HEK293 (cell line): ENCODE data around the gene TMOD4.

ENCODE experiments used
- CTCF ChIA-PET: fragments of 350-600 bp; formaldehyde crosslinking; extraction: SDS; loops from one replicate; lab custom pipeline; 2021; ENCODE audit warnings: antibody characterized with exemption; lab: Yijun Ruan, JAX
- POLR2A ChIA-PET: fragments of 300-600 bp; formaldehyde crosslinking; extraction: SDS; loops from one replicate; lab custom pipeline; 2020; ENCODE audit warnings: antibody characterized with exemption, inconsistent platforms; lab: Yijun Ruan, JAX
- H3K27ac ChIP-seq: fragments of 200-500 bp; sonication (Bioruptor generic); 2 replicates; pipeline ENCODE4 v1.5.1; 2014; ENCODE audit warnings: low read depth, low read length, control low read depth, inconsistent platforms; ENCODE audit errors: extremely low read depth
- H3K36me3 ChIP-seq, 2 experiments: fragments of 200-500 bp in 1 of 2; sonication (Bioruptor generic) in 1 of 2; 1 replicate in 1 of 2; 2 replicates in 1 of 2; pipeline ENCODE4 v1.5.1; 2014 to 2017; ENCODE audit warnings: inconsistent platforms in 2 of 2, low read length in 2 of 2; ENCODE audit not compliant: control insufficient read depth in 2 of 2, insufficient read depth in 1 of 2
- H3K4me1 ChIP-seq: fragments of 200-500 bp; sonication (Bioruptor generic); 2 replicates; pipeline ENCODE4 v1.5.1; 2014; ENCODE audit warnings: mild to moderate bottlenecking, low read length, inconsistent platforms; ENCODE audit not compliant: control insufficient read depth, insufficient read depth
- H3K4me3 ChIP-seq: 2 replicates; pipeline ENCODE4 v1.5.1; 2011; ENCODE audit warnings: low read depth, mild to moderate bottlenecking, control low read depth, low read length, moderate library complexity
- H3K9me3 ChIP-seq: fragments of 200-500 bp; sonication (Bioruptor generic); 2 replicates; pipeline ENCODE4 v1.5.1; 2014; ENCODE audit warnings: low read depth, low read length, inconsistent platforms; ENCODE audit not compliant: control insufficient read depth, insufficient read depth
- FEZF1 ChIP-seq: fragments of 450-650 bp; formaldehyde crosslinking; IDR thresholded peaks from 2 replicates; pipeline ENCODE4 v1.5.1; 2016; ENCODE audit warnings: missing biosample characterization, missing genetic modification characterization
- MYNN ChIP-seq: fragments of 450-650 bp; formaldehyde crosslinking; IDR thresholded peaks from 2 replicates; pipeline ENCODE4 v1.5.1; 2016; ENCODE audit warnings: missing biosample characterization, missing genetic modification characterization, borderline replicate concordance
- MZF1 ChIP-seq: fragments of 450-650 bp; formaldehyde crosslinking; IDR thresholded peaks from 2 replicates; pipeline ENCODE4 v1.5.1; 2017; ENCODE audit warnings: missing biosample characterization, missing genetic modification characterization, borderline replicate concordance
- ZBTB48 ChIP-seq: fragments of 450-650 bp; formaldehyde crosslinking; IDR thresholded peaks from 2 replicates; pipeline ENCODE4 v1.5.1; 2016; ENCODE audit warnings: missing biosample characterization, missing genetic modification characterization
- ZNF292 ChIP-seq: fragments of 450-650 bp; formaldehyde crosslinking; IDR thresholded peaks from 2 replicates; pipeline ENCODE4 v1.5.1; 2016; ENCODE audit warnings: low read depth, missing biosample characterization, missing genetic modification characterization, borderline replicate concordance
- ZNF311 ChIP-seq: fragments of 450-650 bp; formaldehyde crosslinking; IDR thresholded peaks from 2 replicates; pipeline ENCODE4 v1.5.1; 2017; ENCODE audit warnings: missing biosample characterization, missing genetic modification characterization, borderline replicate concordance
- ZNF391 ChIP-seq: fragments of 450-650 bp; formaldehyde crosslinking; IDR thresholded peaks from 2 replicates; pipeline ENCODE4 v1.5.1; 2016; ENCODE audit warnings: low read depth, missing biosample characterization, missing genetic modification characterization, borderline replicate concordance
- ZNF549 ChIP-seq: fragments of 450-650 bp; IDR thresholded peaks from 2 replicates; pipeline ENCODE4 v1.5.1; 2018; ENCODE audit warnings: missing biosample characterization, missing genetic modification characterization, mild to moderate bottlenecking, inconsistent platforms, moderate library complexity
- ZNF558 ChIP-seq: fragments of 450-650 bp; formaldehyde crosslinking; IDR thresholded peaks from 2 replicates; pipeline ENCODE4 v1.5.1; 2016; ENCODE audit warnings: missing biosample characterization, missing genetic modification characterization
- ZNF600 ChIP-seq: fragments of 450-650 bp; formaldehyde crosslinking; IDR thresholded peaks from 2 replicates; pipeline ENCODE4 v1.5.1; 2016; ENCODE audit warnings: missing biosample characterization, missing genetic modification characterization
- ZNF670 ChIP-seq: fragments of 450-650 bp; formaldehyde crosslinking; IDR thresholded peaks from 2 replicates; pipeline ENCODE4 v1.5.1; 2016; ENCODE audit warnings: missing biosample characterization, missing genetic modification characterization, low read depth
- ZNF830 ChIP-seq: fragments of 450-650 bp; IDR thresholded peaks from 2 replicates; pipeline ENCODE4 v1.5.0; 2018; ENCODE audit warnings: missing biosample characterization, missing genetic modification characterization, low read depth, mild to moderate bottlenecking, moderate library complexity
- ZNF837 ChIP-seq: fragments of 450-650 bp; formaldehyde crosslinking; IDR thresholded peaks from 2 replicates; pipeline ENCODE4 v1.5.1; 2016; ENCODE audit warnings: missing biosample characterization, missing genetic modification characterization
- TF ChIP-seq, protein P1 (sequence below): fragments of 450-650 bp; formaldehyde crosslinking; IDR thresholded peaks from 2 replicates; pipeline ENCODE4 v1.5.1; 2017; ENCODE audit warnings: missing biosample characterization, missing genetic modification characterization
- TF ChIP-seq, protein P2 (sequence below): fragments of 450-650 bp; formaldehyde crosslinking; IDR thresholded peaks from 2 replicates; pipeline ENCODE4 v1.5.1; 2016; ENCODE audit warnings: missing biosample characterization, missing genetic modification characterization

TMOD4 gene

DNA sequence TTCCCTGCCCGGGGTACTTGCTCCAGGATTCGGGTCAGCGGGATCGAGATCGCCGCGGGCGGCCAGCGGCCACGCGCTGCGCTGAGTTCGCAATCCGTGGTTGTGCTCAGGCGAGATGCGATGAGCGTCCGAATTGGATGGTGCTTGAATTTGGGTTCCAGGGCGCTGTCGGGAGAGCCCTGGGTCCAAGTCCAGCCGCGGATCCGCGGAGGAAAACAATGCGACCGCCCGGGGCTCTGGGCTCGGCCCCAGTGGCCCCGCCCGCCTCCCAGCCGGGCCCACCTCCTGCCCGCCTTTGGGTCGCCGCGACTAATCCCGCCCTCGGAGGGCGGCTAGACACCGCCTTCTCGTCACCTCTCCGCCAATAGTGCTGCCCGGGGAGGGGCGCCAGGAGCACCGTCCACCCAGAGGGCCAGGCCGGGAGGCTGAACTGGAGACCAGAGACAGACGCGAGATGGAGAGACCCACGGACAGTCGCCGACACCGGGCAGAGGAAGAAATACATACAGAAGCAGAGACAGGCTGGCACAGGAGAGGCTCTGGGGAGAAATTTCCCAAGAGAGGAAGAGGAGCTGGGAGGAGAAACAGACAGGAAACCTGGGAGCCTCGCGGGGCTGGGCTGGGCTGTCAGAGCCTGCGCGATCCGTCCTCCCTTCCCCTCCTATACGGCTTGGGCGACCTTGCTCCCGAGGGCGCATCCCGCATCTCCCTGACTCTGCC lies 29.2 kb downstream of the TMOD4 start, which contains the start of gene SEMA6C (continued):
- TF ChIP-seq, protein P1, sequence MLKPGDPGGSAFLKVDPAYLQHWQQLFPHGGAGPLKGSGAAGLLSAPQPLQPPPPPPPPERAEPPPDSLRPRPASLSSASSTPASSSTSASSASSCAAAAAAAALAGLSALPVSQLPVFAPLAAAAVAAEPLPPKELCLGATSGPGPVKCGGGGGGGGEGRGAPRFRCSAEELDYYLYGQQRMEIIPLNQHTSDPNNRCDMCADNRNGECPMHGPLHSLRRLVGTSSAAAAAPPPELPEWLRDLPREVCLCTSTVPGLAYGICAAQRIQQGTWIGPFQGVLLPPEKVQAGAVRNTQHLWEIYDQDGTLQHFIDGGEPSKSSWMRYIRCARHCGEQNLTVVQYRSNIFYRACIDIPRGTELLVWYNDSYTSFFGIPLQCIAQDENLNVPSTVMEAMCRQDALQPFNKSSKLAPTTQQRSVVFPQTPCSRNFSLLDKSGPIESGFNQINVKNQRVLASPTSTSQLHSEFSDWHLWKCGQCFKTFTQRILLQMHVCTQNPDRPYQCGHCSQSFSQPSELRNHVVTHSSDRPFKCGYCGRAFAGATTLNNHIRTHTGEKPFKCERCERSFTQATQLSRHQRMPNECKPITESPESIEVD: no peak
- TF ChIP-seq ZNF830 (tag by site-specific recombination) (no peak), MZF1 (tag by site-specific recombination) (no peak), ZNF558 (tag by site-specific recombination) (no peak), MYNN (no peak), ZNF311 (tag by site-specific recombination) (no peak), ZNF837 (no peak), ZNF670 (tag by site-specific recombination) (no peak), ZNF549 (no peak)
- TF ChIP-seq, protein P2, sequence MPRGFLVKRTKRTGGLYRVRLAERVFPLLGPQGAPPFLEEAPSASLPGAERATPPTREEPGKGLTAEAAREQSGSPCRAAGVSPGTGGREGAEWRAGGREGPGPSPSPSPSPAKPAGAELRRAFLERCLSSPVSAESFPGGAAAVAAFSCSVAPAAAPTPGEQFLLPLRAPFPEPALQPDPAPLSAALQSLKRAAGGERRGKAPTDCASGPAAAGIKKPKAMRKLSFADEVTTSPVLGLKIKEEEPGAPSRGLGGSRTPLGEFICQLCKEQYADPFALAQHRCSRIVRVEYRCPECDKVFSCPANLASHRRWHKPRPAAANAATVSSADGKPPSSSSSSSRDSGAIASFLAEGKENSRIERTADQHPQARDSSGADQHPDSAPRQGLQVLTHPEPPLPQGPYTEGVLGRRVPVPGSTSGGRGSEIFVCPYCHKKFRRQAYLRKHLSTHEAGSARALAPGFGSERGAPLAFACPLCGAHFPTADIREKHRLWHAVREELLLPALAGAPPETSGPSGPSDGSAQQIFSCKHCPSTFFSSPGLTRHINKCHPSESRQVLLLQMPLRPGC (tag by site-specific recombination): no peak

DNA sequence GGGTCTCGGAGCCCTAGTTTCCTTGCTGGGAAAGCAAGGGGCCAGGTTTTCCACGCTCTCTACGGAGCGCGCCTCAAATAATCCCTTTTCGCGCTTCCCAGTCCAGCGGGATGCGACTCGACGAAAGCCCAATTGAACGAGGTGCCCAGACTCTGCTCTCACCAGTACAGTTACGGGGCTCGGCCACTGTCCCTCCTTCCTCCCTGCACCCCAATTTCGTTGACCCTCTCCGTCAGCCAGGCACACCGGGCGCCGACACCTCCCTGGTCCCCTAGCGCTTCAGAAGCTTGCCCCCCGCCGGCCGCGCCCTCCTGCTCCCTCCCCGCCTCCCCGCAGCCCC lies 29.7 kb downstream of the TMOD4 start:
- TF ChIP-seq ZBTB48 (tag by site-specific recombination) (0 out of 2 replicates have a peak, but pooled peaks have one; percentile 36), ZNF391 (no peak), FEZF1 (no peak)
- CTCF ChIA-PET: interaction anchor here (1.6 kb wide), 1 partner anchor 46 kb away, joined by 7 read pairs; no protein-coding TSS in a partner anchor

DNA sequence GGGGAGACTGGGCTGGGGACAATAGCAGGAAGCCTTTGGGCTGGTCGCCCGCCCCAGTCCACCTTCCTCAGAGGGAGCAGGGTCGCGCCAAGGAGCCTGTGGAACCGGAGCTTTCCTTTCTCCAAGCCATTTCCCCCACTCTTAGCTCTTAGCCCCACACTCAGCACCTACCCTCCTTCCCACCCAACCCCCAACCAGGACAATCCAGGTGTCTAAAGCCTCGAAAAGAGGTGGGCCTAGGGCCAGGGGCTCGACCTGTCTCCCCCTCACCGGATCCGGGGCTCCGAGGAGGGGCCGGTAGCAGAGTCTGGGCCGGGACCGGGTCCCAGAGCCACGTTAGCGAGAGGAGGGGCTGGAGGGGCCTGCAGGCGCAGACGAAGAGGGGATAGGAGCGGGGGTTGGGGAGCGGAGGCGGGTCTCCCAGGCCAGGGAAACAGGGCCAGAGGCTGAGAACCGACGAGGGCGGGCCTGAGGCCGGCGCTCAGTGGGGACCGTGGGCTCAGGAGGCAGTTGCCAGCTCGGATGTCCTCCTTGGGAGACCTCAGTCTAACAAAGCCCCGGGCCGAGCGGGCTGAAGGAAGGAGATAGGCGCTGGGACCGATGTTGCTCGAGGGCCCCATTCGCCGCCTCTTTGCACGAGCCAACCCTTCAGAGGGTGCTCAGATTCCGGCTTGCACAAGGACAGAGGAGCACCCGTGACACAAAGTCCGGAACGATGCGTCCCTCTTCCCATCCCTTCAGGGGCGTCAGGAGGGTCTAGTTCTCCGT lies 30.3 kb downstream of the TMOD4 start:
- H3K27ac ChIP-seq: no peak overlapping the region
- TF ChIP-seq ZNF600 (0 out of 2 replicates have a peak, but pooled peaks have one; percentile 50), ZNF292 (tag by site-specific recombination) (no peak)
- TF ChIP-seq, all 188 proteins: peak for 1
- Histone ChIP-seq H3K9me3 (no peaks in the 10 kb centered on the region), H3K4me3 (no peak overlapping the region), H3K4me1 (peaks cover 3% of the 10 kb centered on the region; the same call in 1 of the 2 replicates), H3K36me3 (peaks cover 0 to 5% of the 10 kb centered on the region in 2 experiments; a peak in 1 of 3 replicates)
- POLR2A ChIA-PET: no interaction called here
- CTCF ChIA-PET: interaction anchor here (0.6 to 1.6 kb wide), 2 partner anchors 46 to 86 kb away, joined by 3 to 7 read pairs; partner anchors contain the start of gene CDC42SE1

More for the DNA sequence above, 29.7 kb downstream of the TMOD4 start:
- H3K4me1 ChIP-seq: peaks cover 3% of the 10 kb centered on the region; the same call in 1 of the 2 replicates
- H3K9me3 ChIP-seq: no peaks in the 10 kb centered on the region
- POLR2A ChIA-PET: no interaction called here
- no peak overlapping the region for H3K27ac ChIP-seq
- H3K4me3 ChIP-seq: peak overlapping the region; percentile 65
- H3K36me3 ChIP-seq: peaks cover 0 to 5% of the 10 kb centered on the region in 2 experiments; a peak in 1 of 3 replicates
